Measurements from ENCODE around the gene RSAD2.

- no peak for TF ChIP-seq CTCF (IDR thresholded peaks at IDR 0.05 in 2 of 3, conservative IDR thresholded peaks at IDR 0.05 in 1 of 3; ENCODE audit: insufficient read depth in 2 of 3, low read depth in 1 of 3, low read length in 3 of 3)
- TF ChIP-seq MXI1 (IDR thresholded peaks at IDR 0.05; ENCODE audit: low read depth, low read length): no peak
- no peak for TF ChIP-seq USF1 (CRISPR knock-in tag; IDR thresholded peaks at IDR 0.05)
- TF ChIP-seq ZNF311 (CRISPR knock-in tag; IDR thresholded peaks at IDR 0.05): no peak
- no peak for TF ChIP-seq FOXK2 (conservative IDR thresholded peaks at IDR 0.05 in 1 of 2, IDR thresholded peaks at IDR 0.05 in 1 of 2; ENCODE audit: low read depth in 2 of 2)
- no peak for TF ChIP-seq FOXM1 (IDR thresholded peaks at IDR 0.05; ENCODE audit: low read depth)
- TF ChIP-seq FOXM1 (CRISPR knock-in tag; IDR thresholded peaks at IDR 0.05; ENCODE audit: low read depth): no peak
- TF ChIP-seq POLR2AphosphoS5 (IDR thresholded peaks at IDR 0.05; ENCODE audit: control insufficient read depth, insufficient read depth, low read depth, low read length): no peak
These were observed 5.2 kb upstream of the RSAD2 start for GRCh38 chr2:6872394-6872793.
